Ramos (cell line): ENCODE data around the gene ATP10A.
"Not testable (repeated sequence)": the region's sequence is repeated elsewhere in the genome, so short reads cannot be mapped to it uniquely, and the experiment has no call there.

ENCODE experiments used
- in situ Hi-C: fragments of 300-500 bp; cut with MboI; formaldehyde crosslinking; loops from one replicate; pipeline ENCODE4 v1.14.3; 2022; ENCODE audit warnings: low sequenced_read_pairs; ENCODE audit not compliant: unreplicated experiment

ATP10A gene

GRCh38 chr15:25759421-25759820, 103.7 kb downstream of the ATP10A start:
- in situ Hi-C loops: no loop called here

- in situ Hi-C loops: not testable (repeated sequence)
These were observed 104.5 kb downstream of the ATP10A start for GRCh38 chr15:25758612-25759011.

DNA sequence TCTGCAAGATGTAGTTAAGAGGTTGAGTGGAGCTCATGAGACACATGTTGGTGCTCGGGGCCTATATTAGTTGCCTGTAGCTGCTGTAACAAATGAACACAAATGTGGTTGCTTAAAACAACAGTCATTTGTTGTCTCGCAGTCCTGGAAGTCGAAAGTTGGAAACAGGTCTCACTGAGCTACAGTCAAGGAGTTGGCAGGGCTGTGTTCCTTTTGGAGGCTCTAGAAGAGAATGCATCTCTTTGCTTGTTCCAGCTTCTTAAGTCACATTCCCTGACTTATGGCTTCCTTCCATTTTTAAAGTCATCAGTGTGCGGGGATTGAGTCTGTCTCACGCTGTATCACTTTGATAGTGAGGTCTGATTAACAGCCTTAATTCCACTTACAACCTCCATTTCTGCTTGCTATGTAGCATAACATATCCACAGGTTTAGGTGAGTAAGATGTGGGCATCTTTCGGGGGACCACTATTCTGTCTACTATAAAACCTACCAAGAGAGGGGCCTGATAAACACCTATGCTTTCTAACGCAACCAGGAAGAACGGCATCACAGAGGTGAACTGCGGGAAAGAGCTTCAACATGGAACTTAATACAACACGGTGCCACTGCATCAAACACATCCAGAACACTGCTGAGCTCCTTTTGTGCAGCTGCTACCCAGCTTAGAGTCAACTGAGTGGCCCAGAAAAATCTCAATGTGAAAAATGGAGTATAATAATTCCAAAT, 119.4 kb downstream of the ATP10A start:
- in situ Hi-C loops: no loop called here

DNA sequence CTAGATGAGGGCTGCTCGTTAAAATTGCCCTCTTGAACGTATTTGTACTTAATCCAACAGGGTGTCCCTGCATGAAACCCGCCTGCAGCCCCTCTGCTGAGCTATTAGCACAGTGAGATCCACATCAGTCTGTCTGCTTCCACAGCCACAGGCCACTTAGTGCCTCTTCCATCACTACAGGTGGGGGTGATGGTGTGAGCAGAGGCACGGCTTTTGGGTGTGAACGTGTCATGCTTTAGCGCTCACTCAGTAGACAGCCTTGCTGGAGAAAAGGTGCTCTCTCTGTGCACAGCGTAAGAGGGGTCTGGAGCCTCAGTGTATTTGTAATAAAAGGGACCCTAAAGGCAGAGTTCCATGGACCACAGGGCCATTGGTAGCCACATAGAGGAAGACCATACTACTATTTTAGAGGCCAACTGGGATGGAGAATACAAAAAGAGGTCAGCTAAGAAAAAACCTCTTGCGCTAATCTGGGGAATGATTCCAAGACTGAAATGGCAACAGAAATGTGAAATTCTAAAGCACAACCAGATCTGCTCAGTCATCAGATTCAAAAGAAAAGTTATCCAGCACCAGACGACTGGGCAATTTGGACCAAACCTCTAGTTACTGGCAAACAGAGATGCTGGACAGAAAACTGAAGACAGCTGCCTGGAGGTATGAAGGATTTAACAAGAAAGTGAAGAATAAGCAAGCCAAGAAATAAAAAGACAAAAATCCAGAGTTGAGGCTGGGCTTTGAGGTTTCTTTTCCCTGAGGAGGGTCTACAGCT, 120.2 kb downstream of the ATP10A start:
- in situ Hi-C loops: no loop called here

GRCh38 chr15:25742041-25742730, 120.9 kb downstream of the ATP10A start:
- in situ Hi-C loops: no loop called here

DNA sequence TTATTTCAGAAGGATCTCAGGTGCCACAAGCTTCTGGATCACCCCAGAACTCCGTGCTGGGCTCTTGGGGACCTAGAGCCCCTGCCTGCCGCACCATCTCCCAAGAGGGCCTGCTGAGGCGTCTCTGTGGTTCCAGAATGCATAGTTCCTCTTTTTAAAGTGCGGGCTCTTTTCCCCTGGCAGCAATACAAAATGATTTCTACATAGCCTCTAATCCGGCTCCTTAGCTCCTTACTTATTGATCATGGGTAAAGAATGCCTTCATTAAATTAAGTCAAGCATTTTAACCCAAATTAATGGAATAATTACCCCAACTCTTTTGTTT, 121.9 kb downstream of the ATP10A start:
- in situ Hi-C loops: no loop called here

- in situ Hi-C loops: no loop called here
These were observed 122.5 kb downstream of the ATP10A start for GRCh38 chr15:25740383-25741255.

DNA sequence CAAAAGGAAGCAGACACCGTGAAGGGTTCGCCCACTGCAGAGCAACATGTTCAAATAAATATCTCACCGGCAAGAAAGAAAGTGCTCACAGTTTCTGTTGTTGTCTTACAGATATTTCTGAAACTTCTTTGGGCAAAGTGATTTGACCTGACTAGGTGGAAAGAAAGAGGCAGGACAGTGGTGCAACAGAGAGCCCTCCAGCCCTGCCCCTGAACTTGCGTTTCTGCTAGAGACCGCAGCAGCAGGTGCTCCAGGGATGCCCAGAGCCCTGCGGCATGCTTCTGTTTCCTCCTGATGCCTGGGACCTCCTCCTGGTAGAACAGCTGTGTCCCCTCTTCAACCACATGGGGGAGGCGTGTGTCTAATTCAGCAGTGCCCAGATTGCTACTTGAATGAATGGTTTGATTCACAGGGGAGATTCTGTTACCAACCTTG, 123.4 kb downstream of the ATP10A start:
- in situ Hi-C loops: no loop called here

GRCh38 chr15:25738171-25738965, 124.8 kb downstream of the ATP10A start:
- in situ Hi-C loops: no loop called here

GRCh38 chr15:25737218-25737643, 125.9 kb downstream of the ATP10A start:
- in situ Hi-C loops: no loop called here

DNA sequence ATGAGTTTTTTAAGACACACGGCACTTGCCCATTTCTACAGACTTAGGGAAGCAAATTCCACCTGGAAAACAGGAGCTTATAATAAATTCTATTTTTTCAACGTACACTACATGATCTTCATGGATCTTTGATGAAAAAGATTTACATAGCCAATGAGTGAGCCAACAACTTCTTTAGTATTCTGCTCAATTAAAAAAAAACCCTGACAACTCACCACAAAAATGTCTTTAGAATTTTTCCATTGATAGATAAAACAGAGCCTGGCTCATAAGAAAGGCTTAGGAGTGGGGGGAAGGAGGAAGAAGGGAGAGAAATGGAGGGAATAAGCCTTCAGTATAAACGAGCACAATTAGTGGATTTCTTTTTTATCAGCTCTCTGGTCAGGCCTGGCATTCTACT, 126.7 kb downstream of the ATP10A start:
- in situ Hi-C loops: no loop called here

DNA sequence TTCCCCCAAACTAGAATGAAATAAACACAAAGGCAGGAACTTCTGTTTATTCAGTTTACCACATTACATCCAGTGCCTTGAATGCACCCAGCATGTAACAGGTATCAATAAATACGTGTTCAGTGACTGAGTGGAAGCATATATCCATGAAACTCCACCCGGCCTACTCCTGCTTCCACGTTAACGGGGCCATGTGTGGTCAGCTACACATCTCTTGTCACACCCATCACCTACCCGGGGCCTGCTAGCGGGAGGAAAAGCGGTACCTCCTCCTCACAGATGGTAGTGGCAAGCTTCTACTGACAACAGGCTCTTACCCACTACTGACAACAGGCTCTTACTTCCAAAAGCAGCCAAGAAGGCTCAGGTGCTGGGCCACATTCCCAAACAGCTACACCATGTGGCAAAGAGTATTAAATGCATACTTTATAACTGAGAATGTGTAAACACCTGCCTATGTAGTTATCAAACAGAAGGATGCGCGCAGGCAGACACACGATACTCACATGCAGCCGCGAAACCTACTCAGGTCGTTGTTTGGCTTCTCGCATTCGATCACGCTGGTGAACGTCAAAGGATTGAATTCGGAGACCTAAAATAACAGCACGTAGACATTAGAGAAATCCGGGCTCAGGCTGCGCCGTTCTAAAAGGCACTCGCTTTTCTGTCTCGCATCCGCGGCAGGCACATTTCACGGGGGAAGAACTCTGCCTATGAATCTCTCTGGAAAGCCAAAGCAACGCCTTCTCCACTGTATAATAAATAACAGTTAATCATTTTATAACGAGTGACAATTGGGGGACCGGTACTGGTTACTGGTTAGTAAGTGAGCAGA, 127.4 kb downstream of the ATP10A start:
- in situ Hi-C loops: no loop called here

DNA sequence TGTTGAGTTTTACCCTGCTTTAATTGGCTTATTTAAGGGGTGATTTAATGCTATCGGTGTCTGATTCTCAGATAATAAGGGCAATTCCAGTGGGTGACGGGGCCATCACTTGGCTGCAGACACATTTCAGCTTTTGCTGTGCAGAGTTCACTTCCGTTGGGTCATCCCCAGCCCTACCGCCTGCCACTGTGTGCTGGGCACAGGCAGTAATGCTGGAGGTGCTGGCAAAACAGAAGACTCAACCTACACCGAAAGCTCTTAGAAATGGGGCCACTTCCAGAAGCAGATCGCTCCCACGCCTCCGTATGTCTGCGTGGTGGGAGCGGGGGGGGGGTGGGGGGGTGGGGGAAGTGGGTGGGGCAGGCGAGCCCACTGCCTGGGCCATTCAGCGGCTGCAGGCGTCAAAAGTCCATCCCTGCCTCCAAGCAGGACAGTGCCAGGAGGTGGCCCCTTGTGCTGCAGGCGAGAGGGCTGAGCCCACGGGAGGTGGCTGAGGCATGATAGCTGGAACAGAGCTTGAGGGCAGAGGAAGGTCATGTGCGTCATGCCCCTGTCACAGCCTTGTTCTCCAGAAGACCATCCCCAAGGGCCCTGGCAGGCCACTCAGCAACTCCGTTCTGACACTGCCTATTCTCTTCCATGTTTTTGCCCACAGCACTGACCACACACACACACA, 128.3 kb downstream of the ATP10A start:
- in situ Hi-C loops: no loop called here

DNA sequence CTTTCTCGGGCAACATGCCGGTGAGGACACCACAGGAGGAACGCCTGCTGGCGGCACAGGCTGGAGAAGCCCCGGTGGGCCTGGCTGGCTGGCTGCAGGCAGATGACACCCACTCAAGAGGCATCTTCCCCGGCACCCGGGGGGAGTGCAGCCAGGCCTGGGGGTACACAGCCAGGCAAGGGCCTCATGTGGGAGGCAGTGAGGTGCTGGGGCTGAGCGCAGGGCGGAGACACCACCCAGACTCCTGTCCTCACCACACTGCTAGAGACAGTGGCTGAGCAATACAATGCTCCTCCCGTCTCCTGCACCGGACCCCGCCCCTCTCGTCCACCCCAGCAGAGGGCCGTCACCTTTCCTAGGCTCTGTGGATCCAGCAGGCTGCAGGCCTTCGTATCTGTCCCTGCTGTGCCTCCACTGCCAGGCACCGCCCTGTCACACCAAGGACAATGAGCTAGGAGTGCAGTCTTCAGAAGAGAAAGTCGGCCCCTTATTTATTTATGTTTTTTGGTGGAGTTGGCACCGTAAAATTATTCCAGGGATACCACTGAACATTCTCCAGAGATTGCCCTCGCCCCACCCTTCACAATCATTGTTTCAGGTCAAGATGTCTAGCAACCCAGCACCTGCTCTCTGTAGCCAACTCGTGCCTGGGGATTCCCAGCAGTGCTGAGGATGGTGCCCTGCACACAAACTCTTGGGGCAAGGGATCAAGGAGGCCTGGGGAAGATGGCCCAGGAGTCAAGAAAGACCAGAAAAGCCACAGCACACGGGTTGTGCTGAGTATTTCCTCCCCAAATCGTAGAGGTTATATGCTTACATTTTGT, 129.1 kb downstream of the ATP10A start:
- in situ Hi-C loops: no loop called here

GRCh38 chr15:25733036-25733855, 129.9 kb downstream of the ATP10A start:
- in situ Hi-C loops: no loop called here

DNA sequence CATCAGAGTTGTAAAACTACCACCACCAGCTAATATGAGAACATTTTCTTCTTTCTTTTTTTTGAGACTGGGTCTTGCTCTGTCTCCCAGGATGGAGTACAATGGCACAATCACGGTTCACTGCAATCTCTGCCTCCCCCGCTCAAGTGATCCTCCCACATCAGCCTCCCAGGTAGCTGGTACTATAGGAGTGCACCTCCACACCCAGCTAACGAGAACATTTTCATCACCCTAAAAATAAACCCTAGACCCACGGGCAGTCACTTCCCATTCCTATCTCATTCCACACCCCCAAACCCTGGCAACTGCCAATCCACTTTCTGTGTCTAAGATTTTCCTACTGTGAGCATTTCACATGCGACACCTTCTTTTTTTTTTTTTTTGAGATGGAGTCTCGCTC, 130.9 kb downstream of the ATP10A start:
- in situ Hi-C loops: no loop called here
